HG03175 (cell line): ENCODE results near the gene CTBP2.

Experiments
- ATAC-seq: cut with Tn5 transposase; IDR thresholded peaks from one replicate; pipeline ENCODE4 v1.9.1; 2021; ENCODE audit warnings: mild to moderate bottlenecking, moderate library complexity; ENCODE audit not compliant: unreplicated experiment

The CTBP2 gene

DNA sequence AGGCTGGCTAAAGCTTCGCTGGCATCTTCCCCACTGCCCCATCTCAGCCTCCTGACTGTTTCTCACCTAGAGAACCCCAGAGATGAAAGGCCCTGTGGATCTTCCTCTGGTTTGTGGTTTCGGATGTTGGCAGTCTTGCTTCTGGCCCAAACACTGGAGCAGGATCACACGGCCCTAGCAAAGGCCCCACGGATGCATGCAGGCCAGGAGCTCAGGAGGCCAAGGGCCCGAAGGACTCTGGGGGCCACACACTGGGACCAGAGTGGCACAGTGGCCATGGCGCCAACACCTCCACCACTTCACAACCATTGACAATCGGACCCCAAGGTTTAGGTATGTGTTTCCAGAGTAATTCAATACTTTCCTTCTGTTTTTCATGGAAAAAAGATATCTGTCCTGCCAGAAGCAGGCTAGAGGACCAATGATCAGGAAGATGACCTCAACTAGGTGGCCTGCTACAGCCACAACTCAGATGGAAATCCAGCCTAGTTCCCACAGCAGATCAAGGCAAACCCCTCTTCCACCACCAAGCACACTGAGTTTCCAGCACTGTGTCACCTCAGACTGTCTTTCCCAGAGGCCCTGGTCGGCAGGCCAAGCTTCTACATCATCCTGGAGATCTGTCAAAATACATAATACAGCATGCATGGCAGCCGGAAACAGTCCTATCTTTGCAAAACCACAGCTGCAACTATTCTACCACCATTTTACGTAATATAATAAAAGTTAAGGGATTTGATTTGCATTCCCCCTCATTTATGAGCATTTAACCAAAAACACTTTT, 53.0 kb downstream of the CTBP2 start:
- ATAC-seq = no peak

DNA sequence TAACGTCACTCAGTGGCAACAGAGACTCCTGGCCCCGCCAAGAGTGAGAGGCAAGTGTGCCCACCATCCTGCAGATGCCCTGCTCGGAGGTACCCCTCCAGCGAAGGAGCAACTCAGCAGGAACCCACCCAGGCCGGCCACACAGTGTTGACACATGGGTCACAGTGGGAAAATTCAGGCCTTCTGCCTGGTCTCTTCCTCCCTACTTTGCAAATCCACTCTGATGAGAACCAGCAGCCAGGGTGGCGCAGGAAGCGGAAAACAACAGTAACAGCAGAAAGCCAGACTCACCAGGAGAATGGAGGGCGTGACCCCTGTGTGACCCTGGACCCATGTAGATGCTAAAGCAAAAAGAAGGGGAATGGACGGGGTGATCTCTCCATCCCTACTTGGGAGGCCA, 53.8 kb downstream of the CTBP2 start:
- no peak for ATAC-seq

DNA sequence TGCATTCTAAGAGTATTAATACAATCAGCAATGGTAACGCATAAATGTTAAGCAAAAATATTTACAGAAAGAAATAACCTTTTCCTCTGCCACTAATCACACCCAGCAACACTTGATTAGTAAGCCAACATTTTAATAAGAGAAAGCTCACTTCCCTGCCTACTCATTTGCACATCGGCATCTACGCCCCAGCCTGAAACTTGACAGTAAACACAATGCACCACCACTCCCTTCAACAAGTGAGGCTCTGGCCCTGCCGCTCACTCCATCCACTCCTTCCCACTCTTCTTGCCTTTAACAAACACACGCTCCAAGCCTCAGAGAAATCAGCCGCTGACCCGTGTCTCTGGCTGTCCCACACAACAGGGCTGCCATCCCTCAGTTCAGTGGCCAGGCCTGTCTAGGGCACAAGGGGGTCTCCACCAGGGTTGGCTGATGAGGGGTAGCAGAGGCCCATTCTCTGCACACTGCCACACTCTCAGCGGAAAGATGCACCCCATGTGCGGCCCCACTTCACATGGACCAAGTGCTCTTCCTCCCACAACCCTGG, 54.6 kb downstream of the CTBP2 start:
- ATAC-seq = no peak

DNA sequence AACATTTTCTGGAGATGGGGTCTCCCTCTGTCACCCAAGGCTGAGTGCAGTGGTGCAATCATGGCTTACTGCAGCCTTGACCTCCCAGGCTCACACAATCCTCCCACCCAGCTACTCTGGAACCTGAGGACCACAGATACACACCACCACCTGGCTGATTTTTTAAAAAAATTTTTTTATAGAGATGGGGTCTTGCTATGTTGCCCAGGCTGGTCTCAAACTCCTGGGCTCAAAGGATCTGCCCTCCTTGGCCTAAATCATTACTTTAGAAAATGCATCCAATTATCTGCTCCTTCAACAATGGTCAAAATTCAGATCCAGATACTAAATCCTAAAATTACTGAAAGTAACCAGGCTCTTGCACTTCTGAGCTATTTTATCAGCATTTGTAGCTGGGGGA, 55.2 kb downstream of the CTBP2 start:
- no peak for ATAC-seq

DNA sequence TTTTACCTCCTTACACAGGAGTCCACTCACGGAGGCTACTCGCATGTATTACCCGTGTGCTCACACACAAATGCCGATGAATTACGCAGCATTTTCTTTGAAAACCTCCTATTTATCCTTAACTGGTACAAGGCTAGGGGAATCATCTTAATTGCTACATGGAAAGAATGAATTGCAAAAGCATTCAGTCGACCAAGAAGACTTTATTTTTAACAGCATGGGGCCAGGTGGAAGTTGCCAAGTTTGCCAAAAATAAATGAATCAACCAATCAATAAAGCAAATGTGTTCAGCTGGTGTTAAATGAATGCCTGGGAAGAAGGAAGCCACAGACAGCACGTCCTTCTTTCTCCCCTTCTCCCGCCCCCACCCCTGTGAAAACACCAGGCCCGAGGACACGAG, 55.8 kb downstream of the CTBP2 start:
- ATAC-seq = no peak

DNA sequence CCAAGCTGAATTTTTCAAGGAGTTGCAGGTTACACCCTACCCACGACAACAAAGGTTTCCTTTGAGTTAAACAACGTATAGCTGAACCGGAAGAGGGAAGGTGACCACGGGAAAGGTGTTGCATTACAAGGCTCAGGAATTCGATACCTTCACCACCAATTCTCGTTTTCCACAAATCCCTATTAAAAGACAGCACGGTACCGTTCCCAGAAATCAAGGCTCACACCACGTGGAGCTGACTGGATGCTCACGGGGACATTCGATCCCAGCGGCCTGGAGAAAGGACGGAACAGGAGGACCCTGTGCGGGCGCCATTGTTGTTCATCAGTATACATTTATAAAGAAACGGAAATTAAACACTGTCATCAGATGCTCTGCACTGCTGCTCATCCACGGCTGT, 56.4 kb downstream of the CTBP2 start:
- ATAC-seq = no peak

DNA sequence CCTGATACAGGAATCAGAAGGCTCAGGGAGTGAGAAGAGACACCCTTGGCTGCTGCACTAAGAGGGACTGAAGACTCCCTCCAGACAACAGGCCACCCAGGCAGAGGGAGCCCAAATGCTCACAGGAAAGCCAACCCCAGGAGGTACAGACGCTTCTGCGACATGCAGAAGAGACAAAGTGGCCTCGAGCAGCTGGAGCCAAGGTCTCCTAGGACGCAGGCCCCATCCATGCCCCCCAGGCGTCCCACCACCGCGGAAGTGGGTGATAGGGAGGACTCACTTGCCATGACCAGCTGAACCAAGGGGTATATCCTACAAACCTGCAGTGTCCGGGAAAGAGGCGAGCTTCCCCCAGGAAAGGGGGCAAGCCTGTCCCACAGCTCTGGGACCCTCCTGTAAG, 56.9 kb downstream of the CTBP2 start:
- no peak for ATAC-seq

DNA sequence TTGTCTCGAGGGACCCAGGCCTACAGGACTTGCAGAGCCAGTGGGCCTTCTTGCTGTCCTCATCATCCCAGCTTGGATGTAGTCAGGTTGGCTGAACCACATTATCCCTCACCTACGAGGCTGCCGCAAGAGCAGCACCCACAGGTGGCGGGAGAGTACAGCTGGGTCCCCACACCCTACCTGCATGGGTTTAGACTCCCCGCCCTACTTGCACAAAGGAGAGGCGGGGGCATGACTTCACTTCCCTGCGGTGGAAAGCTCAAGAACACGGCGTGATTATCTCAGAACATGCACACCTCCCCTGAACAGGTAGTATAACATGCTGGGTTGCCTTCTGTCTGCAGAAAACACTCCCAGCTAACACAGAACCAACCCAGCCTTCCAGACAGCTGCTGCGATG, 57.5 kb downstream of the CTBP2 start:
- ATAC-seq = no peak

DNA sequence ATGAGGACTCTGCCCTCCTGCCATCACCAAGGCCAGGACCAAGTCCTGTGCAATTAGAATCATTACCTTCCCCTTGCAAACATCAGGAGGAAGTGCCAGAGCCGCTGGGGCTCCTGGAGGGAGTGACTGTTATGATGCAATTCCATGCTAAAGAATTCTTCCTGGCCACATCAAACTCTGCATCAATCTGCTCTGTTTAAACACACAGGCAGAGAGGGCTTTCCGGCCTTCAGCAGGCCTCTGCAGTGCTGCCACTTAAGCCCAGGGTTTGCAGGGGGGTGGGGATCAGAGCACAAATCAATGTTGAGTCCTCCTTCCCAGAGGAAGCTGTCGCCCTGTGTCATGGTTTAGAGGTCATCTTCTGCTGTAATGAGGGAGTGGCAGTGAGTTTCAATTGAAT, 58.1 kb downstream of the CTBP2 start:
- no peak for ATAC-seq

DNA sequence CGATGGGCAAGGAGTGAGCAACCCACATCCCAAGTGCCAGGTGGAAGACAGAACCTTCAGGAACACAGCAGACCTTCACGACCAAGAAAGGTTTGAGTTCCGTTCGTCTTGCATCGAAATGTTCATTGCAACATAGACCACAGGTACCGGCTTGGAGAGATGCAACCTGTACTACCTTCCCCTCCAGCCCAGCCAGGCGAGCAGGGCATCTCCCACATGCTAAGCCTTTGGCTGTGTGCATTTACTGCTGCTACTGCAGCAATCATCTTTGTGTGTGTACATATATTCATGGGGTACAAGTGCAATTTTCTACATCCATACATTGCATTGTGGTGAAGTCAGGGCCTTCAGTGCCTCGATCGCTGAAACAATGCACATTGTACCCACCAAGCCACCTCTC, 58.8 kb downstream of the CTBP2 start:
- no peak for ATAC-seq

DNA sequence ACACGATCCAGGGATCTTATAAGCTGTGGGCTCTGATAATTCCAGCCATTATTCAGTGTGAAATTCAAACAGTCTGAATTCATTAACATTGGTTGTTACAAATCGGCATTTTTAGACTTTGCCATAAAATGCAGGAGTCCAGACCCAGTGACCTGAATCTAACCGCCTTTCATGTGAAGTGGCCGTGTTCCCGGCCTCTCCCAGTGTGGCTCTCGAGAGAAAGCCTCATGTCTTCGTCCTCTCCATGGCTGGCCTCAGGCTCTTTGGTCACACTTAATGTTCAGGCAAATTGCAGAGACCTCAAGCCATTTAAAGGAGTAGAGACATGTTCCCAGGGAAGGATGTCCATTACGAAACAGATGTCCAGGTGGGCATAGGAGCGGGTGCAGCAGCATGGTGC, 59.3 kb downstream of the CTBP2 start:
- ATAC-seq = no peak

DNA sequence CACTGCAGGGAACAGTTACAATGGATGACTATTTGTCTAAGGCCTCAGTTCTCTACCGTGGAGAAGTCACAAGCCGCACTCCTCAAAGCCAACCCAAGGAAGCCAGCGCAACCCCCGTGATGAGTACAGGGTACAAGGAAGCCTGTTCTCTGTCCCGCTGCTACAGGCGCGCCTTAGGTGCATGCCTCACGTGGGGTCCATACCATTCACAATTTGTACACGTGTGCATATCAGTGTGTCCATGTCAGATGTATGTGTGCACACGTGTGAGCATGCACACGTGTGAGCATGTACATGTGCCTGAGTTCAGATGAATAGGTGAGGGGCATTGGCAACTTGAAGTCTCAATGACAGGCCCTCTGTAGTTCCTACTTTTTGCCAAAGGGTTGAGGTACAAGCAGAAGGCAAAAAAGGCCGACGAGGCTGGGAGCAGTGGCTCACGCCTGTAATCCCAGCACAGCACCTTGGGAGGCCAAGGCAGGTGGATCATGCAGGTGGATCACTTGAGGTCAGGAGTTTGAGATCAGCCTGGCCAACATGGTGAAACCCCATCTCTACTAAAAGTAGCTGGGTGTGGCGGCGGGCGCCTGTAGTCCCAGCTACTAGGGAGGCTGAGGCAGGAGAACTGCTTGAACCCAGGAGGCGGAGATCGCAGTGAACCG, 62.8 kb downstream of the CTBP2 start:
- no peak for ATAC-seq

DNA sequence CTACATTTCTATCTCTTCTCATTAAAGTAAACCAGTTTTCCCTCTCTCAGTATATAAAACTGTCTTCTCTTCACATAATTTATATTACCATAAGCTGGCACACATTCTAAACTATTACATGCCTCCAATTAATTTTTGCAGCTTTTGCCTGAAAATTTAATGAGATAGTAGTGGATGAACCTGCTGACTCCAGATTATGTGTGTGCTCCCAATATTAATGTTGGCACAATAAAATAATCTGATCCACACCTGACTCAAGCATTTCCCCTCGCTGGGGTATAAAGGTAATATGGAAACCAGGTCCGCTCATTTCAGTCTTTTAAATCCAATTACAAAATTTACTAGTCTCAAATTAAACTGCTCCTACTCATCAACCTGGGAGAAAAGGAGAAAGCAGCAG, 63.4 kb downstream of the CTBP2 start:
- no peak for ATAC-seq

DNA sequence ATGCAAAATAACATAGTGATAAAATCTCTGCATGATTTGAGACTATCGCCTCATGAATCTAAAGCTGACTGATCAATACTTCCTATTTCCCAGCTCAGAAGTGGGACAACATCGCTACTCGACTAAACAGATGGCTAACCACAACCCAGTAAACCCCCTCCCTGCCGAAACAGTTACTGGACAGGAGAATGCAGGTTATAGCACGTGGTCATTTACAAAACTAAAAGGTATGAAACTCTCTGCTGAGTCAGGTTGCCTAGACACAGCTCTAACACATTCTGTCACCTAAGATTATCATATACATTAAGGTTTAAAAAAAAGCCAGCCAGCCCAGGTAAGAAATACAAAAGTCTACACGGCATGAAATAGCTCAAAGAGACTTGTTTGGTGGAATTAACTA, 64.0 kb downstream of the CTBP2 start:
- ATAC-seq = no peak

DNA sequence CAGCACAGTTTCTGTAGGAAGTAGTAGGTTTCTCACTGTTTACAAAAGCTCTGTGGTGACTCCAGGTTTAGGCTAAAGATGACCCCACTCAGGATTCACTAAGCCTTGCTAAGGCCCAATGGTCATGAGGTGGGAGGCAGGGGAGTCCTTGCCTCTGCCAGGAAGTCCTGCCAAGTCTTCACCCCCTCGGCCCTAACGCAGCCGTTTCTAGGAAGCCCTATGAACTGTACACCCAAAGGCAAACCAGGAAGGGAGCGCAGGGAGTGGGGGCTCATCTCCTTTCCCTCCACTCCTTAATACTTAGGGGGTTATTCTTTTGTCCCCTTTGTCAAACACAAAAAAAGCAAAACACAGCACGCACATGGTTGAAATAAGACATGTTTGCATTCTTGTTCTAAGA, 64.6 kb downstream of the CTBP2 start:
- ATAC-seq = no peak

DNA sequence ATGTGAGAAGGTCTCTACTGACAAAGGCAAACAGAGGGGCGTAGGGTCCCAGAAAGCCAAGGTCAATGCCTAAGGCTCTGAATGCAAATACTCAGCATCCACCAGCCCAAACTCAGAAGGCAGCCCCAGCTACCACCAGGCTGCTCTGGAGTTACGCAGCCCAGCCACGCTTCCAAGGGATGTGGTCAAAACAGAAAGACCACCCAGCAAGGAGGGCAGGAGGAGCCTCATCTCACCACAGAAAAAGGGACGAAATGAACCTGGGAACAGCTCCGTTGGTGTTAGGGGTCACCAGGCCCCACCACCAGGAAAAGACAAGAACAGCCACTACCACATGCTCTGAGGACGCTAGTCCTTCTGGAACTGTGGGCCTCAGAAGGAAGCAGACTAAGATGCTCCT, 65.1 kb downstream of the CTBP2 start:
- no peak for ATAC-seq

DNA sequence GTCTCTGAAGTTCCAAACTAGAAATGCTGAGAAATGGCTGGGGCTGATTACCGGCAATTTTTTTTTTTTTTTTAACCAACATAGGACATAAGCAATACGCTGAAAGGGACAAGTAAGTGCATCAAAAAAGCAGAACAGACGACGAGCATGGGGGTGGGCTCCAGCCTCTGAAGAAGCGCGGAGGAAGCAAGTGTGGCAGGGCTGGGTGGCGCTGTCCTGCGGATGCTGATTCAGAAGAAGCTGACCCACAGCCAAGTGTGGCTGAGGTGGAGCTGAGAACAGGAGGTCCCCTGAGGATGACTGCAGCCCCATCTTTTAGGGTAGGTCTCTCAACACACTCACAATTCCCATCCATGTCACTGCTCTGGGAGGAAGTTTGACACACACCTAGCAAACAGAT, 65.6 kb downstream of the CTBP2 start:
- ATAC-seq = no peak

DNA sequence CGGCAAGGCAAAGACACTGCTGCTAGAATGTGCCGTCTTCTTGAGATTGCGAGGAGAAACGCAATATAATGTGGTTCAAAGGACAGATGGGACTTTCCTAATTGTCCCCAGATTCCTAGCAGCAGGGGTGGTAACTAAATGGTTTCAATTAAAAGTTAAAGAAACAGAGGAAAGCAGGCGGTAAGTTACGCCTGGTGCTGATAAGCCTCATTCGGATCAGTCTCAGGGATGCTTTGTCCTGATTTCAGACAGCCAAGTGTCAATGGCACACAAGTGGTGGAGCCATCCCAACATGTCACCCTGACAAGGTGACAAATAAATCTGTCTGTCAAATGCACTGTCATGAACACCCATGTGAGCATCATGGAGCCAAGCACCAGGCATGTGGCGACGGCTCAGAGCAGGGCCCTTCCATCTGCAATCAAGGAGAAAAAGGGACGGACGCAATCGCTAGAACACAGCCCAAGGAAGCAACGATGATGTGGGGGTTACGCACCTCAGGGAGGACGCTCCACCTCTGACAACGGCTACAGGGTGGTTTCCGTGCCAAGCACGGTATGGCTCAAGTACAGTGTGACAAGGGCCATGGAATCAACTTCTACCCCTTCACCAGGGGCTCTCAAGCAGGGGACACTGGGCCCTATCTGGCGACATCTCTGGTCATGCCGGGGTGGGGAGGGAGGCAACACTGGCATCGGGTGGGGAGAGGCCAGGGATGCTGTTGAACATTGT, 66.2 kb downstream of the CTBP2 start:
- no peak for ATAC-seq

DNA sequence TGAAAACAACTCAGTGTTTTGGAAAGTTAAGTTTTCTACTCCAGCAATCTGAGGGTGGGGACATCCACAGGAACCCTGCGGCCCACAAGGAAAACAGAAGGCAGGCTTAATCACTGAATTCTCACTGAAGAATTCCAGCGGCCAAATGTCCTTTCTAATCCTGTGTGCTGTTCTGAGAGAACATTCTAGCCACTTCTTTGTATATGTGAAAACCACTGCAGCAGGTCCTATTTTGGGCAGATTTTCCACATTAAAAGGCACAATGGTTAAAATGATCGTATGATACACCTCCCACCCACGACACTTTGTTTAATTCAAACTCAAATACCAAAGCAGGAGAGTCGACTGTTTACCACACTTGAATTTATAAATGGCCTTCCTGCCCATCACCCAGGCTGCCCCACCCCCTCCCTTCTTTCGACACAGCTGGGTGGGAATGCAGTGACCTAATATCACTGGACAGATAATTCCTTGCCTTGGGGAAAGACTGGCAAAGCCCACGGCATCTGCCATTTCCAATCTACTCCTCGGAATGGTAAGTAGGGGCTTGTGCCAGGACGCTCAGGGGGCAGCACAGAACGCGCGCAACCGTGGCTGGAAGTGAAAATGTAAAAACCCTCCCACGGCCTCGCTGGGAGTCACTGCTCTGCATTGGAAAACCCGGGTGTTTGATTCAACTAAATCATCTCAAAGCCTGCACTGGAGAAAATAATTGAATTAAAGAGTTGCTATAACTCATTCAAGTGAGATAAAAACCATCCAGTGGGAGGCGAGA, 67.0 kb downstream of the CTBP2 start:
- no peak for ATAC-seq

DNA sequence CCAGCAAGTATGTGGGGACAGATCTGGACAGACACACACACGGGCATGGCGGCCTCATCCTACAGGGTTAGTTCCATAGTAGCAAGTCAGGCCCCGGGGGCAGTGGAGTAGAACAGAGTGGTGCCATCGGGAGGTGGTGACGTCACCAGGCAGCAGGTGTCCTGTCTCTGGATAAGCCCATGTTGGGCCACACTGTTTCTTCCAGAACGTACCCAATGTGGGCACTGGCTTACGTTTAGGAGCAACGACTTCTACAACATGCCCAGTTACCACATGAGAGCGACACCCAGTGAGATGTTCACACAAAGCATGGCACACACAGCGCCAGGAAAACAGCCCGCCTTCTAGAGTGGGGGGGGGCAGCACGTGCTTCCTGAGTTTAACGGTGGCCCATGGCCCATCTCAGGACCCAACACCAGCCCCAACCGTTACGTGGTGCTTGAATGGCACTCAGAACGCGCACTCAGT, 67.8 kb downstream of the CTBP2 start:
- ATAC-seq = no peak

DNA sequence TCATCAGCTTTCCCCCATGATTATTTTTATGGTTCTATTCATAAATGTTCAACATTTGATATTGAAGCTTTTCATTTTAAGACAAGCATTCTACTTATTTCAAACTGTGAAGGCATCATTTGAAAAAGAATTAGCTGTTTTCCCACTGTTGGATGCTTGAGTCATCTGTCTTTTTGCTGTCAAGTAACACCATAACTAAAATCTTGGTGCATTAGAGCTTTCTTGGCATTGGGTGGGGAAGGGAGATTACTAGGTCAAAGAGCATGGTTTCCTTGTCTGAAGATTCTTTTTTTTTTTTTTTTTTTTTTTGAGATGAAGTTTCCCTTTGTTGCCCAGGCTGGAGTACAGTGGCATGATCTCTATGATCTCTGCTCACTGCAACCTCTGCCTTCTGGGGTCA, 68.5 kb downstream of the CTBP2 start:
- ATAC-seq = no peak
